GM23338 (cell line): ENCODE data around the gene BRD2. TPM values are rescaled to one million over a fixed set of nuclear protein-coding genes. Genes with fewer than 3 reads are reported as not detected.

ENCODE experiments used
- ATAC-seq: fragments of 200-7000 bp; cut with Tn5 transposase; 3 replicates; pipeline ENCODE4 v1.9.1; 2020
- DNase-seq: peaks from one replicate; pipeline ENCODE4 v3.0.0-alpha.2; 2015; ENCODE audit warnings: low spot score
- H2AFZ ChIP-seq: fragments of 200-600 bp; sonication (generic); 2 replicates; pipeline ENCODE4 v1.8.0; 2016; ENCODE audit warnings: antibody characterized with exemption, mild to moderate bottlenecking, moderate library complexity
- H3F3A ChIP-seq: fragments of 200-600 bp; sonication (generic); replicated peaks from 2 replicates; pipeline ENCODE4 v1.8.0; 2017; ENCODE audit warnings: antibody characterized with exemption, mixed run types, low read depth
- H3K27ac ChIP-seq: fragments of 200-600 bp; sonication (generic); 2 replicates; pipeline ENCODE4 v1.6.1; 2016; ENCODE audit warnings: low read depth
- H3K27me3 ChIP-seq: fragments of 200-600 bp; sonication (generic); 2 replicates; pipeline ENCODE4 v1.8.0; 2016; ENCODE audit warnings: mild to moderate bottlenecking, mixed run types, moderate library complexity; ENCODE audit not compliant: insufficient read depth
- H3K36me3 ChIP-seq: fragments of 200-600 bp; sonication (generic); 2 replicates; pipeline ENCODE4 v1.8.0; 2016; ENCODE audit warnings: mild to moderate bottlenecking; ENCODE audit not compliant: insufficient read depth
- H3K4me1 ChIP-seq: fragments of 200-600 bp; sonication (generic); 2 replicates; pipeline ENCODE4 v1.8.0; 2016; ENCODE audit warnings: mild to moderate bottlenecking, moderate library complexity; ENCODE audit not compliant: insufficient read depth
- H3K4me2 ChIP-seq: fragments of 200-600 bp; sonication (generic); 2 replicates; pipeline ENCODE4 v1.7.1; 2017; ENCODE audit warnings: mixed run types
- H3K4me3 ChIP-seq: fragments of 200-600 bp; sonication (generic); 2 replicates; pipeline ENCODE4 v1.6.1; 2016; ENCODE audit warnings: mixed run types
- H3K79me2 ChIP-seq: fragments of 200-600 bp; sonication (generic); replicated peaks from 2 replicates; pipeline ENCODE4 v1.8.0; 2017; ENCODE audit warnings: mild to moderate bottlenecking; ENCODE audit not compliant: insufficient read depth
- H3K9me2 ChIP-seq: fragments of 200-600 bp; sonication (generic); 2 replicates; pipeline ENCODE4 v1.8.0; 2017; ENCODE audit not compliant: insufficient read depth
- H4K20me1 ChIP-seq: fragments of 200-600 bp; sonication (generic); replicated peaks from 2 replicates; pipeline ENCODE4 v1.8.0; 2017; ENCODE audit warnings: mild to moderate bottlenecking; ENCODE audit not compliant: insufficient read depth
- H3K27ac Mint-ChIP-seq: 2 replicates; pipeline ENCODE4 v1.8.0; 2020; ENCODE audit warnings: inconsistent platforms, mild to moderate bottlenecking, moderate library complexity, mixed read lengths
- H3K27me3 Mint-ChIP-seq: 3 replicates; pipeline ENCODE4 v1.8.0; 2022; ENCODE audit warnings: low read depth, mild to moderate bottlenecking, moderate library complexity, mixed read lengths, inconsistent platforms; ENCODE audit not compliant: insufficient read depth, poor library complexity
- H3K36me3 Mint-ChIP-seq: 3 replicates; pipeline ENCODE4 v1.8.0; 2021; ENCODE audit warnings: low read depth, mild to moderate bottlenecking, inconsistent platforms, moderate library complexity, mixed read lengths
- H3K4me1 Mint-ChIP-seq: 3 replicates; pipeline ENCODE4 v1.8.0; 2020; ENCODE audit warnings: mild to moderate bottlenecking, inconsistent platforms, mixed read lengths
- H3K4me3 Mint-ChIP-seq: 3 replicates; pipeline ENCODE4 v1.8.0; 2021; ENCODE audit warnings: moderate library complexity, mild to moderate bottlenecking, inconsistent platforms, mixed read lengths
- H3K9me3 Mint-ChIP-seq: 3 replicates; pipeline ENCODE4 v1.8.0; 2020; ENCODE audit warnings: moderate library complexity, mild to moderate bottlenecking, inconsistent platforms, mixed read lengths
- CREB1 ChIP-seq: fragments of 250-450 bp; sonication (Bioruptor Pico); IDR thresholded peaks from 2 replicates; pipeline ENCODE4 v1.5.0; 2020; ENCODE audit warnings: low read depth, mild to moderate bottlenecking, moderate library complexity
- CTCF ChIP-seq, 2 experiments: fragments of 200-600 bp in 1 of 2; sonication (generic) in 1 of 2; conservative IDR thresholded peaks; 2 replicates each; pipeline versions ENCODE4 v1.5.1 to v1.6.1; 2016 to 2017; ENCODE audit warnings: antibody characterized with exemption in 2 of 2, low read depth in 2 of 2, mild to moderate bottlenecking in 2 of 2, moderate library complexity in 1 of 2
- ETS1 ChIP-seq: IDR thresholded peaks from 2 replicates; pipeline ENCODE4 v1.6.1; 2016; ENCODE audit warnings: antibody characterized with exemption
- EZH2phosphoT487 ChIP-seq: fragments of 200-600 bp; sonication (generic); IDR thresholded peaks from one replicate; pipeline ENCODE4 v1.8.1; 2018; ENCODE audit warnings: antibody characterized with exemption; ENCODE audit not compliant: unreplicated experiment
- NANOG ChIP-seq: IDR thresholded peaks from 2 replicates; pipeline ENCODE4 v1.6.1; 2016; ENCODE audit warnings: antibody characterized with exemption, borderline replicate concordance
- REST ChIP-seq: IDR thresholded peaks from one replicate; pipeline ENCODE4 v1.6.1; 2018; ENCODE audit warnings: antibody characterized with exemption; ENCODE audit not compliant: unreplicated experiment
- polyA plus RNA-seq: library from polyadenylated mRNA; unstranded; fragments of >200 nt; fragmentation: Nextera tagmentation; extraction: Ambion mirVana; gene quantifications from 2 replicates; pipeline ENCODE4 v1.2.1, GENCODE V29; 2016
- total RNA-seq: library from RNA; depleted of rRNA; stranded (reverse); fragments of >200 nt; shearing (Covaris generic); gene quantifications from 2 replicates; pipeline ENCODE4 v1.2.3, GENCODE V29; 2014
- TF ChIP-seq, protein P1 (sequence below): fragments of 250-450 bp; sonication (Bioruptor Pico); IDR thresholded peaks from 2 replicates; pipeline ENCODE4 v1.5.0; 2020; ENCODE audit warnings: mild to moderate bottlenecking, moderate library complexity

The BRD2 gene
- total and polyA plus RNA-seq, 2 experiments from 2014 or later: 84.9 to 169 TPM

GRCh38 chr6:33000055-33000454 is 31.7 kb downstream of the BRD2 start:
- Histone ChIP-seq H3K27ac (no peak overlapping the region), H3K4me1 (no peaks in the 10 kb centered on the region), H3K79me2 (no peaks in the 10 kb centered on the region), H3K4me2 (no peak overlapping the region), H3K9me2 (no peaks in the 10 kb centered on the region), H3K4me3 (no peak overlapping the region), H4K20me1 (no peaks in the 10 kb centered on the region), H3F3A (no peaks in the 10 kb centered on the region), H3K36me3 (no peaks in the 10 kb centered on the region), H2AFZ (no peak overlapping the region), H3K27me3 (no peaks in the 10 kb centered on the region)
- Mint-ChIP-seq H3K36me3 (no peaks in the 10 kb centered on the region), H3K4me1 (peaks cover 4% of the 10 kb centered on the region; the same call in 2 of the 3 replicates), H3K27ac (no peak overlapping the region), H3K27me3 (peaks cover 2% of the 10 kb centered on the region), H3K4me3 (no peak overlapping the region; the same call in 2 of the 3 replicates), H3K9me3 (no peaks in the 10 kb centered on the region)
- TF ChIP-seq EZH2phosphoT487 (no peak), CTCF (conservative IDR thresholded peaks at IDR 0.05; ENCODE audit: low read depth in 2 of 2) (peak; percentile 79 to 94)
- DNase-seq: peak; percentile 93
- peak; percentile 98 for ATAC-seq

DNA sequence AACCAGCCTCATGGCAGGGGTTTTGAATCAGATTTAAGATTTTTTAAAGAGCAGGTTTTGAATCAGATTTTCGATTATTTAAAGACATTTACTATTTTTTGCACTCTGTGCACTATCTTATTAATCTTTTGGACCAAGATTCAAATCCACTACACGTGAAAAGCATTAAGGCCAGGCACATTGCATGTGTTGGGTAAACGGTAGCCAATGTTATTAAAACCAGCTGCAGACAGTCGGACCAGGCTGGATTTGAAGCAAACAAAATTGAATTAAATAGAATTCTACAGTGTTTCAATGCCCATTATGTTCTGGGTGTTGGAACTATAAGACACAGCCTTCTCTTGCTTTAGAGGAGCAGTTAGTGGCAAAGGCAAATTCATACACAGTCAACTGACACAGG is 33.3 kb downstream of the BRD2 start:
- Histone ChIP-seq H3K79me2 (no peaks in the 10 kb centered on the region), H3K4me2 (no peak overlapping the region), H3F3A (no peaks in the 10 kb centered on the region), H3K9me2 (no peaks in the 10 kb centered on the region), H3K4me3 (no peak overlapping the region), H3K36me3 (no peaks in the 10 kb centered on the region), H3K4me1 (no peaks in the 10 kb centered on the region), H4K20me1 (no peaks in the 10 kb centered on the region), H2AFZ (no peak overlapping the region), H3K27ac (no peak overlapping the region), H3K27me3 (no peaks in the 10 kb centered on the region)
- Mint-ChIP-seq H3K27ac (peak overlapping the region; percentile 29; the same call in 1 of the 2 replicates), H3K4me3 (no peak overlapping the region), H3K27me3 (peaks cover 2% of the 10 kb centered on the region), H3K9me3 (no peaks in the 10 kb centered on the region), H3K4me1 (peaks cover 4% of the 10 kb centered on the region; the same call in 2 of the 3 replicates), H3K36me3 (peaks cover 4% of the 10 kb centered on the region; the same call in 1 of the 3 replicates)
- DNase-seq: no peak
- no peak for ATAC-seq
- no peak for TF ChIP-seq NANOG
- no peak for TF ChIP-seq REST
- TF ChIP-seq, protein P1, sequence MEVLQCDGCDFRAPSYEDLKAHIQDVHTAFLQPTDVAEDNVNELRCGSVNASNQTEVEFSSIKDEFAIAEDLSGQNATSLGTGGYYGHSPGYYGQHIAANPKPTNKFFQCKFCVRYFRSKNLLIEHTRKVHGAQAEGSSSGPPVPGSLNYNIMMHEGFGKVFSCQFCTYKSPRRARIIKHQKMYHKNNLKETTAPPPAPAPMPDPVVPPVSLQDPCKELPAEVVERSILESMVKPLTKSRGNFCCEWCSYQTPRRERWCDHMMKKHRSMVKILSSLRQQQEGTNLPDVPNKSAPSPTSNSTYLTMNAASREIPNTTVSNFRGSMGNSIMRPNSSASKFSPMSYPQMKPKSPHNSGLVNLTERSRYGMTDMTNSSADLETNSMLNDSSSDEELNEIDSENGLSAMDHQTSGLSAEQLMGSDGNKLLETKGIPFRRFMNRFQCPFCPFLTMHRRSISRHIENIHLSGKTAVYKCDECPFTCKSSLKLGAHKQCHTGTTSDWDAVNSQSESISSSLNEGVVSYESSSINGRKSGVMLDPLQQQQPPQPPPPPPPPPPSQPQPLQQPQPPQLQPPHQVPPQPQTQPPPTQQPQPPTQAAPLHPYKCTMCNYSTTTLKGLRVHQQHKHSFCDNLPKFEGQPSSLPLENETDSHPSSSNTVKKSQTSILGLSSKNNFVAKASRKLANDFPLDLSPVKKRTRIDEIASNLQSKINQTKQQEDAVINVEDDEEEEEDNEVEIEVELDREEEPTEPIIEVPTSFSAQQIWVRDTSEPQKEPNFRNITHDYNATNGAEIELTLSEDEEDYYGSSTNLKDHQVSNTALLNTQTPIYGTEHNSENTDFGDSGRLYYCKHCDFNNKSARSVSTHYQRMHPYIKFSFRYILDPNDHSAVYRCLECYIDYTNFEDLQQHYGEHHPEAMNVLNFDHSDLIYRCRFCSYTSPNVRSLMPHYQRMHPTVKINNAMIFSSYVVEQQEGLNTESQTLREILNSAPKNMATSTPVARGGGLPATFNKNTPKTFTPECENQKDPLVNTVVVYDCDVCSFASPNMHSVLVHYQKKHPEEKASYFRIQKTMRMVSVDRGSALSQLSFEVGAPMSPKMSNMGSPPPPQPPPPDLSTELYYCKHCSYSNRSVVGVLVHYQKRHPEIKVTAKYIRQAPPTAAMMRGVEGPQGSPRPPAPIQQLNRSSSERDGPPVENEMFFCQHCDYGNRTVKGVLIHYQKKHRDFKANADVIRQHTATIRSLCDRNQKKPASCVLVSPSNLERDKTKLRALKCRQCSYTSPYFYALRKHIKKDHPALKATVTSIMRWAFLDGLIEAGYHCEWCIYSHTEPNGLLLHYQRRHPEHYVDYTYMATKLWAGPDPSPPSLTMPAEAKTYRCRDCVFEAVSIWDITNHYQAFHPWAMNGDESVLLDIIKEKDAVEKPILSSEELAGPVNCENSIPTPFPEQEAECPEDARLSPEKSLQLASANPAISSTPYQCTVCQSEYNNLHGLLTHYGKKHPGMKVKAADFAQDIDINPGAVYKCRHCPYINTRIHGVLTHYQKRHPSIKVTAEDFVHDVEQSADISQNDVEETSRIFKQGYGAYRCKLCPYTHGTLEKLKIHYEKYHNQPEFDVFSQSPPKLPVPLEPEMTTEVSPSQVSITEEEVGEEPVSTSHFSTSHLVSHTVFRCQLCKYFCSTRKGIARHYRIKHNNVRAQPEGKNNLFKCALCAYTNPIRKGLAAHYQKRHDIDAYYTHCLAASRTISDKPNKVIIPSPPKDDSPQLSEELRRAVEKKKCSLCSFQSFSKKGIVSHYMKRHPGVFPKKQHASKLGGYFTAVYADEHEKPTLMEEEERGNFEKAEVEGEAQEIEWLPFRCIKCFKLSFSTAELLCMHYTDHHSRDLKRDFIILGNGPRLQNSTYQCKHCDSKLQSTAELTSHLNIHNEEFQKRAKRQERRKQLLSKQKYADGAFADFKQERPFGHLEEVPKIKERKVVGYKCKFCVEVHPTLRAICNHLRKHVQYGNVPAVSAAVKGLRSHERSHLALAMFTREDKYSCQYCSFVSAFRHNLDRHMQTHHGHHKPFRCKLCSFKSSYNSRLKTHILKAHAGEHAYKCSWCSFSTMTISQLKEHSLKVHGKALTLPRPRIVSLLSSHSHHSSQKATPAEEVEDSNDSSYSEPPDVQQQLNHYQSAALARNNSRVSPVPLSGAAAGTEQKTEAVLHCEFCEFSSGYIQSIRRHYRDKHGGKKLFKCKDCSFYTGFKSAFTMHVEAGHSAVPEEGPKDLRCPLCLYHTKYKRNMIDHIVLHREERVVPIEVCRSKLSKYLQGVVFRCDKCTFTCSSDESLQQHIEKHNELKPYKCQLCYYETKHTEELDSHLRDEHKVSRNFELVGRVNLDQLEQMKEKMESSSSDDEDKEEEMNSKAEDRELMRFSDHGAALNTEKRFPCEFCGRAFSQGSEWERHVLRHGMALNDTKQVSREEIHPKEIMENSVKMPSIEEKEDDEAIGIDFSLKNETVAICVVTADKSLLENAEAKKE (CRISPR knock-in tag): no peak
- TF ChIP-seq ETS1: no peak
- no peak for TF ChIP-seq CREB1 (CRISPR knock-in tag)
